GM23338 (cell line): ENCODE data around the gene KDM4B. TPM values are rescaled to one million over a fixed set of nuclear protein-coding genes. Genes with fewer than 3 reads are reported as not detected.
A peak's percentile ranks its signal among the peaks of the same experiment; 100 is the strongest.

Experiments
- ATAC-seq: fragments of 200-7000 bp; cut with Tn5 transposase; 3 replicates; pipeline ENCODE4 v1.9.1; 2020
- DNase-seq: peaks from one replicate; pipeline ENCODE4 v3.0.0-alpha.2; 2015; ENCODE audit warnings: low spot score
- H2AFZ ChIP-seq: fragments of 200-600 bp; sonication (generic); 2 replicates; pipeline ENCODE4 v1.8.0; 2016; ENCODE audit warnings: antibody characterized with exemption, mild to moderate bottlenecking, moderate library complexity
- H3F3A ChIP-seq: fragments of 200-600 bp; sonication (generic); replicated peaks from 2 replicates; pipeline ENCODE4 v1.8.0; 2017; ENCODE audit warnings: antibody characterized with exemption, mixed run types, low read depth
- H3K27ac ChIP-seq: fragments of 200-600 bp; sonication (generic); 2 replicates; pipeline ENCODE4 v1.6.1; 2016; ENCODE audit warnings: low read depth
- H3K27me3 ChIP-seq: fragments of 200-600 bp; sonication (generic); 2 replicates; pipeline ENCODE4 v1.8.0; 2016; ENCODE audit warnings: mild to moderate bottlenecking, mixed run types, moderate library complexity; ENCODE audit not compliant: insufficient read depth
- H3K36me3 ChIP-seq: fragments of 200-600 bp; sonication (generic); 2 replicates; pipeline ENCODE4 v1.8.0; 2016; ENCODE audit warnings: mild to moderate bottlenecking; ENCODE audit not compliant: insufficient read depth
- H3K4me1 ChIP-seq: fragments of 200-600 bp; sonication (generic); 2 replicates; pipeline ENCODE4 v1.8.0; 2016; ENCODE audit warnings: mild to moderate bottlenecking, moderate library complexity; ENCODE audit not compliant: insufficient read depth
- H3K4me2 ChIP-seq: fragments of 200-600 bp; sonication (generic); 2 replicates; pipeline ENCODE4 v1.7.1; 2017; ENCODE audit warnings: mixed run types
- H3K4me3 ChIP-seq: fragments of 200-600 bp; sonication (generic); 2 replicates; pipeline ENCODE4 v1.6.1; 2016; ENCODE audit warnings: mixed run types
- H3K79me2 ChIP-seq: fragments of 200-600 bp; sonication (generic); replicated peaks from 2 replicates; pipeline ENCODE4 v1.8.0; 2017; ENCODE audit warnings: mild to moderate bottlenecking; ENCODE audit not compliant: insufficient read depth
- H3K9me2 ChIP-seq: fragments of 200-600 bp; sonication (generic); 2 replicates; pipeline ENCODE4 v1.8.0; 2017; ENCODE audit not compliant: insufficient read depth
- H4K20me1 ChIP-seq: fragments of 200-600 bp; sonication (generic); replicated peaks from 2 replicates; pipeline ENCODE4 v1.8.0; 2017; ENCODE audit warnings: mild to moderate bottlenecking; ENCODE audit not compliant: insufficient read depth
- H3K27ac Mint-ChIP-seq: 2 replicates; pipeline ENCODE4 v1.8.0; 2020; ENCODE audit warnings: inconsistent platforms, mild to moderate bottlenecking, moderate library complexity, mixed read lengths
- H3K27me3 Mint-ChIP-seq: 3 replicates; pipeline ENCODE4 v1.8.0; 2022; ENCODE audit warnings: low read depth, mild to moderate bottlenecking, moderate library complexity, mixed read lengths, inconsistent platforms; ENCODE audit not compliant: insufficient read depth, poor library complexity
- H3K36me3 Mint-ChIP-seq: 3 replicates; pipeline ENCODE4 v1.8.0; 2021; ENCODE audit warnings: low read depth, mild to moderate bottlenecking, inconsistent platforms, moderate library complexity, mixed read lengths
- H3K4me1 Mint-ChIP-seq: 3 replicates; pipeline ENCODE4 v1.8.0; 2020; ENCODE audit warnings: mild to moderate bottlenecking, inconsistent platforms, mixed read lengths
- H3K4me3 Mint-ChIP-seq: 3 replicates; pipeline ENCODE4 v1.8.0; 2021; ENCODE audit warnings: moderate library complexity, mild to moderate bottlenecking, inconsistent platforms, mixed read lengths
- H3K9me3 Mint-ChIP-seq: 3 replicates; pipeline ENCODE4 v1.8.0; 2020; ENCODE audit warnings: moderate library complexity, mild to moderate bottlenecking, inconsistent platforms, mixed read lengths
- CREB1 ChIP-seq: fragments of 250-450 bp; sonication (Bioruptor Pico); IDR thresholded peaks from 2 replicates; pipeline ENCODE4 v1.5.0; 2020; ENCODE audit warnings: low read depth, mild to moderate bottlenecking, moderate library complexity
- EZH2 ChIP-seq: fragments of 200-600 bp; sonication (generic); IDR thresholded peaks from one replicate; pipeline ENCODE4 v1.8.0; 2017; ENCODE audit warnings: antibody characterized with exemption, mild to moderate bottlenecking, low read depth; ENCODE audit not compliant: unreplicated experiment
- JUNB ChIP-seq: IDR thresholded peaks from one replicate; pipeline ENCODE4 v1.6.1; 2016; ENCODE audit warnings: antibody characterized with exemption; ENCODE audit not compliant: unreplicated experiment
- ZNF331 ChIP-seq: fragments of 250-450 bp; sonication (Bioruptor Pico); IDR thresholded peaks from 2 replicates; pipeline ENCODE4 v1.5.0; 2020; ENCODE audit warnings: low read depth, mild to moderate bottlenecking, moderate library complexity
- polyA plus RNA-seq: library from polyadenylated mRNA; unstranded; fragments of >200 nt; fragmentation: Nextera tagmentation; extraction: Ambion mirVana; gene quantifications from 2 replicates; pipeline ENCODE4 v1.2.1, GENCODE V29; 2016
- total RNA-seq: library from RNA; depleted of rRNA; stranded (reverse); fragments of >200 nt; shearing (Covaris generic); gene quantifications from 2 replicates; pipeline ENCODE4 v1.2.3, GENCODE V29; 2014
- TF ChIP-seq, protein P1 (sequence below): fragments of 250-450 bp; sonication (Bioruptor Pico); IDR thresholded peaks from 2 replicates; pipeline ENCODE4 v1.5.0; 2020; ENCODE audit warnings: mild to moderate bottlenecking, moderate library complexity
- TF ChIP-seq, protein P2 (sequence below): IDR thresholded peaks from 2 replicates; pipeline ENCODE4 v1.6.1; 2016; ENCODE audit warnings: antibody characterized with exemption

Gene KDM4B
- total and polyA plus RNA-seq, 2 experiments from 2014 or later = 9.1 to 27.6 TPM

DNA sequence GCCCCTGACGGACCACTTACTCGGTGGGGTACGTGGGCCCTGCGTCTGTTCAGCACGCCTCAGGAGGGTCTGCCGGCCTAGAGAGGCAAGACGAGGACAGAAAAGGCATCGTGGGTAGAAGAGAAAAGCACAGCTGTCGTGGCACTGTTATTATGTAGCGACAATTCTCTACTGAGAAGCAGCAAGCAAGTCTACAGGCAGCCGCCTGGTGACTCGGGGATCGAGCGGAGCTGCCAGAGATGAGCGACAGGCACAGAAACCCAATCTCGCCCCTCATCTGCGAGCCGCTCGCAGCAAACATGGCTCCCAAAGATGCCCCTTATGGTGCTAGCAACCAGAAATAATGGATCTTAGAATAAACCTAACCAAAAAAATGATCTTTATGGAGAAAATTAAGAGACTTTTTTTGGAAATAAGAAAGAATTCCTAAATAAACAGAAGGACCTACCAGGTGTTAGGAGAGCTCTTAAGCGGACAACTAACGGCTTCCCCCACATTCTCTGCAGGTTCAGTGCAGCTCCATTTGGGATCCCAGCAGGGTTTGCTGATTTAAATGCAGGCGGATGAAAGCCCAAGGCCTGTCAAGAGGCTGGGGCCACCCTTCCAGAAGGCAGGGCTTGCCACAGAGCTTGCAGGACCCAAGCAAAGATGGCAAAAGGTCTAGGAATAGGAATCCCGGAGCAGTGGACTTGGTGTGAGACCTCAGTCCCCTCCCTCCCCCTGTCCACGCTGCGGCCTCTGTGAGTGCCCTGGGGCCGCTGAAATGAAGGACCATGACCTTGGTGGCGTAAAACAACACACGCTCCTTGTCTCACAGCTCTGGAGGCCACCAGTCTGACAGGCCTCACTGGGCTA lies 152.6 kb downstream of the KDM4B start (continued):
- TF ChIP-seq, protein P1, sequence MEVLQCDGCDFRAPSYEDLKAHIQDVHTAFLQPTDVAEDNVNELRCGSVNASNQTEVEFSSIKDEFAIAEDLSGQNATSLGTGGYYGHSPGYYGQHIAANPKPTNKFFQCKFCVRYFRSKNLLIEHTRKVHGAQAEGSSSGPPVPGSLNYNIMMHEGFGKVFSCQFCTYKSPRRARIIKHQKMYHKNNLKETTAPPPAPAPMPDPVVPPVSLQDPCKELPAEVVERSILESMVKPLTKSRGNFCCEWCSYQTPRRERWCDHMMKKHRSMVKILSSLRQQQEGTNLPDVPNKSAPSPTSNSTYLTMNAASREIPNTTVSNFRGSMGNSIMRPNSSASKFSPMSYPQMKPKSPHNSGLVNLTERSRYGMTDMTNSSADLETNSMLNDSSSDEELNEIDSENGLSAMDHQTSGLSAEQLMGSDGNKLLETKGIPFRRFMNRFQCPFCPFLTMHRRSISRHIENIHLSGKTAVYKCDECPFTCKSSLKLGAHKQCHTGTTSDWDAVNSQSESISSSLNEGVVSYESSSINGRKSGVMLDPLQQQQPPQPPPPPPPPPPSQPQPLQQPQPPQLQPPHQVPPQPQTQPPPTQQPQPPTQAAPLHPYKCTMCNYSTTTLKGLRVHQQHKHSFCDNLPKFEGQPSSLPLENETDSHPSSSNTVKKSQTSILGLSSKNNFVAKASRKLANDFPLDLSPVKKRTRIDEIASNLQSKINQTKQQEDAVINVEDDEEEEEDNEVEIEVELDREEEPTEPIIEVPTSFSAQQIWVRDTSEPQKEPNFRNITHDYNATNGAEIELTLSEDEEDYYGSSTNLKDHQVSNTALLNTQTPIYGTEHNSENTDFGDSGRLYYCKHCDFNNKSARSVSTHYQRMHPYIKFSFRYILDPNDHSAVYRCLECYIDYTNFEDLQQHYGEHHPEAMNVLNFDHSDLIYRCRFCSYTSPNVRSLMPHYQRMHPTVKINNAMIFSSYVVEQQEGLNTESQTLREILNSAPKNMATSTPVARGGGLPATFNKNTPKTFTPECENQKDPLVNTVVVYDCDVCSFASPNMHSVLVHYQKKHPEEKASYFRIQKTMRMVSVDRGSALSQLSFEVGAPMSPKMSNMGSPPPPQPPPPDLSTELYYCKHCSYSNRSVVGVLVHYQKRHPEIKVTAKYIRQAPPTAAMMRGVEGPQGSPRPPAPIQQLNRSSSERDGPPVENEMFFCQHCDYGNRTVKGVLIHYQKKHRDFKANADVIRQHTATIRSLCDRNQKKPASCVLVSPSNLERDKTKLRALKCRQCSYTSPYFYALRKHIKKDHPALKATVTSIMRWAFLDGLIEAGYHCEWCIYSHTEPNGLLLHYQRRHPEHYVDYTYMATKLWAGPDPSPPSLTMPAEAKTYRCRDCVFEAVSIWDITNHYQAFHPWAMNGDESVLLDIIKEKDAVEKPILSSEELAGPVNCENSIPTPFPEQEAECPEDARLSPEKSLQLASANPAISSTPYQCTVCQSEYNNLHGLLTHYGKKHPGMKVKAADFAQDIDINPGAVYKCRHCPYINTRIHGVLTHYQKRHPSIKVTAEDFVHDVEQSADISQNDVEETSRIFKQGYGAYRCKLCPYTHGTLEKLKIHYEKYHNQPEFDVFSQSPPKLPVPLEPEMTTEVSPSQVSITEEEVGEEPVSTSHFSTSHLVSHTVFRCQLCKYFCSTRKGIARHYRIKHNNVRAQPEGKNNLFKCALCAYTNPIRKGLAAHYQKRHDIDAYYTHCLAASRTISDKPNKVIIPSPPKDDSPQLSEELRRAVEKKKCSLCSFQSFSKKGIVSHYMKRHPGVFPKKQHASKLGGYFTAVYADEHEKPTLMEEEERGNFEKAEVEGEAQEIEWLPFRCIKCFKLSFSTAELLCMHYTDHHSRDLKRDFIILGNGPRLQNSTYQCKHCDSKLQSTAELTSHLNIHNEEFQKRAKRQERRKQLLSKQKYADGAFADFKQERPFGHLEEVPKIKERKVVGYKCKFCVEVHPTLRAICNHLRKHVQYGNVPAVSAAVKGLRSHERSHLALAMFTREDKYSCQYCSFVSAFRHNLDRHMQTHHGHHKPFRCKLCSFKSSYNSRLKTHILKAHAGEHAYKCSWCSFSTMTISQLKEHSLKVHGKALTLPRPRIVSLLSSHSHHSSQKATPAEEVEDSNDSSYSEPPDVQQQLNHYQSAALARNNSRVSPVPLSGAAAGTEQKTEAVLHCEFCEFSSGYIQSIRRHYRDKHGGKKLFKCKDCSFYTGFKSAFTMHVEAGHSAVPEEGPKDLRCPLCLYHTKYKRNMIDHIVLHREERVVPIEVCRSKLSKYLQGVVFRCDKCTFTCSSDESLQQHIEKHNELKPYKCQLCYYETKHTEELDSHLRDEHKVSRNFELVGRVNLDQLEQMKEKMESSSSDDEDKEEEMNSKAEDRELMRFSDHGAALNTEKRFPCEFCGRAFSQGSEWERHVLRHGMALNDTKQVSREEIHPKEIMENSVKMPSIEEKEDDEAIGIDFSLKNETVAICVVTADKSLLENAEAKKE = no peak

DNA sequence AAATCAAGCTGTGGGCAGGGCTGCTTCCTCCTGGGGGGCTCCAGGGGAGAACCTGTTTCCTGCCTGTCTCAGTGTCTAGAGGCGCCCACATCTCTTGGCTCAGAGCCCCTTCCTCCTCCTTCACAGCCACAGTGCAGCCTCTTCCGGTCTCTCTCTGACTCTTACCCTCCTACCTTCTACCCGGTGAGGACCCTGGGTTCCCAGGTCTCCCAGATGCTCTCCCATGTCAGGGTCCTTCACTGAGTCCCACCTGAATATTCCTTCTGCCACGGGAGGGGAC lies 153.1 kb downstream of the KDM4B start:
- no peaks in the 10 kb centered on the region for H3K79me2 ChIP-seq
- no peaks in the 10 kb centered on the region for H3K36me3 ChIP-seq
- ATAC-seq (no peak), DNase-seq (no peak)
- H3K4me1 Mint-ChIP-seq = peaks cover 39% of the 10 kb centered on the region
- H3F3A ChIP-seq = no peaks in the 10 kb centered on the region
- H3K4me3 ChIP-seq = no peak overlapping the region
- H3K27ac ChIP-seq = peak overlapping the region; percentile 72; the same call in 1 of the 2 replicates
- H3K4me1 ChIP-seq = peaks cover 25% of the 10 kb centered on the region
- H3K4me3 Mint-ChIP-seq = no peak overlapping the region; the same call in 2 of the 3 replicates
- H3K27me3 ChIP-seq = no peaks in the 10 kb centered on the region
- peaks cover 17% of the 10 kb centered on the region for H3K27me3 Mint-ChIP-seq
- no peaks in the 10 kb centered on the region for H4K20me1 ChIP-seq
- peak overlapping the region; percentile 76 for H3K27ac Mint-ChIP-seq
- H3K4me2 ChIP-seq = no peak overlapping the region
- H3K9me3 Mint-ChIP-seq = no peaks in the 10 kb centered on the region; the same call in 2 of the 3 replicates
- no peak overlapping the region for H2AFZ ChIP-seq
- H3K9me2 ChIP-seq = no peaks in the 10 kb centered on the region
- peaks cover 10% of the 10 kb centered on the region for H3K36me3 Mint-ChIP-seq
- no peak for TF ChIP-seq JUNB
- no peak for TF ChIP-seq ZNF331 (CRISPR knock-in tag)
- TF ChIP-seq, protein P2, sequence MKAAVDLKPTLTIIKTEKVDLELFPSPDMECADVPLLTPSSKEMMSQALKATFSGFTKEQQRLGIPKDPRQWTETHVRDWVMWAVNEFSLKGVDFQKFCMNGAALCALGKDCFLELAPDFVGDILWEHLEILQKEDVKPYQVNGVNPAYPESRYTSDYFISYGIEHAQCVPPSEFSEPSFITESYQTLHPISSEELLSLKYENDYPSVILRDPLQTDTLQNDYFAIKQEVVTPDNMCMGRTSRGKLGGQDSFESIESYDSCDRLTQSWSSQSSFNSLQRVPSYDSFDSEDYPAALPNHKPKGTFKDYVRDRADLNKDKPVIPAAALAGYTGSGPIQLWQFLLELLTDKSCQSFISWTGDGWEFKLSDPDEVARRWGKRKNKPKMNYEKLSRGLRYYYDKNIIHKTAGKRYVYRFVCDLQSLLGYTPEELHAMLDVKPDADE = no peak
- TF ChIP-seq CREB1 (CRISPR knock-in tag) = no peak
- TF ChIP-seq, protein P1 = no peak
- TF ChIP-seq EZH2 = no peak
